ENCODE data around the gene PIP5K1B.
"Not testable (repeated sequence)": the region's sequence is repeated elsewhere in the genome, so short reads cannot be mapped to it uniquely, and the experiment has no call there.

Gene PIP5K1B

DNA sequence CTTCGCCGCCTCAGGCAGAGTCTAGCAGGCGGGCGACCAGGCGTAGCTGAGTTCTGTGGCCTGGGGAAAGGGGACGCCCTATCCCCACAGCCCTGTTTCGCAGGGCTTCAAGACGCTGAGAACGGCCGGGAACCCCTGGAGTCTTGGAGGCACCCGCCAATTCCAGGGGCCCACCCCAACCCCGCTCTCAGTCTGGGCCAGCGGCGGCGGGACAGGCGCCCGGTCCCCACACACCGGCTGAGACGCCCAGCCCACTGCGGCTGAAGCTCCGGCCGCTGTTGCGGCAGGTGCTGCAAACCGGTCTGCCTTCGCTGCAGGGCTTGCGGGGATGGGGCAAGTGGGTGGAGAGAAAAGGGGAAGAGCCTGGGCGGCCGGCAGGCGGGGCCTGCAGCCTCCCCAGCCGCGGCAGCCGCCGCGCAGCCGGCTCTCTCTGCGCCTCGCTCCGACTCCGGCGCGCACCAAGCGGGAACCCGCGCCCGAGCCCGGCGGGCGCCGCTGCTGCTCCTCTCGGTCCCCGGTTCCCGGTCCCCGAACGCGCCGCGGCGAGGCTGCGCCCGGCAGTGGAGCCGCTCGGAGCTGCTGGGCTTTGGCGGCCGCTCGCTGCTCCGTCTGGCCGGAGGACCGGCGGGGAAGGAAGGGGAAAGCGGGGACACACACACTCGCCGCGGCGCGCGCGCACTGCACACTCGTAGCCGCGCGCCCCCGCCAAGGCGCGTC is at the start of gene PIP5K1B:
TSS of gene PIP5K1B (plus strand) at position 427 of the 717 bp plus-strand sequence. CDS start 117,375 bp downstream, outside the sequence.
- DNase-seq (ENCODE audit: low read depth) = no peak

- DNase-seq (ENCODE audit: low read depth) = no peak
Measured at GRCh38 chr9:68664036-68664435, 41.0 kb upstream of the PIP5K1B start.

DNA sequence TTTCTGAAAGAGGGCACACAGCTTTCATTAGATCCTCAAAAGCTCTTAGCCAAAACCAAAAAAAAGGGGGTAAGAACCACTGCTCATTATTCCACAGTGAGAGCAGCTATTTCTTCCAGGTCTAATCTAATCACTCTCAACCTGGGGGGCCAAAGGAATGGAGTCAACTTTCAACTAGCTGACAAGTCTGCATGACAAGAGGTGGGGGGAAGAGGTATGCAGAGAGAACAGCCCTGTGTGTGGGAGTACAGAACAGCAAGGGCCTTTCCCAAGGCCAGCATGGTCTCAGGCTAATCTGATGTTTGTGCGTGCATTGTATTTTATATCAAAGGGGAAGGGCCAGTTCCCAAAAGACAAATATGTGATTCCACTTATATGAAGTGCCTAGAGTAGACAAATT is 36.9 kb upstream of the PIP5K1B start:
- no peak for DNase-seq (ENCODE audit: low read depth)

DNA sequence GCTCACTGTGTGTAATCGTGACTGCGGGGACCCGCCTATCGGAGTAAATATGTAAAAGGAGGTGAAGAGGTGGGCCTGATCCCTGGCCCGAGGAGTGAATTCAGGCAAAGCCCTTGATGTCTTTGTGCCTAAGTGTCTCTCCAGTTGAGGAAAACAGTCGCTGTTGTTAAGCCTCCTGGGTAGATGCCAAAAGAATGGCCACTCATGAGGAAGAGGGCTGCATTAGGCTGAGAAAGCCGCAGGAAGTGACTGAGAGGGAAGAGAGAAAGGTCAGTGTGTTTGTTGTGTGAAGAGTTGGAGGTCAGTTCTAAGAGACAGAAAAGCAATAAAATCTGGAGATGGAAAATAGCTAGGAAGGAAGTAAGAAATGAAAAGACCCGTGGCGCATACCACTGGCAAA is 35.8 kb upstream of the PIP5K1B start:
- DNase-seq (ENCODE audit: low read depth) = no peak

- DNase-seq (ENCODE audit: low read depth) = no peak
Measured at GRCh38 chr9:68672215-68672614, 32.8 kb upstream of the PIP5K1B start.

DNA sequence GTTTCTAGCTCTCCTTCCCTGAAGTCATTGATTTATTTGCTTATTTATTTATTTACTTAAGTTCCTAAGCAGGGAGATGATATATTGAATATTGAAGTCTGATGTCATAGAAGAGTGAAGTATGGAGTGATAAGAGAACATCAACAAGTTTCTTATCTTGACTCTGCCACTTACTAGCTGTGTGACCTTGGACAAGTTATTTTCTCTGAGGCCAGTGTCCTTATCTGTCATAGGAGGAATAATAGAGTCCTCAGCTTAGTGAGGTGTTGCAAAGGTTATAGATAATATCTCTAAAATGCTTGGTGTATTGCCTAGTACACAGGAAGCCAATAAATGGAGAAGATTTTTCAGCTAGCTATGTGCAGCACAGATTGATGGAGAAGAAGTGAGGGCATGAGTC is 32.4 kb upstream of the PIP5K1B start:
- DNase-seq (ENCODE audit: low read depth) = no peak

DNA sequence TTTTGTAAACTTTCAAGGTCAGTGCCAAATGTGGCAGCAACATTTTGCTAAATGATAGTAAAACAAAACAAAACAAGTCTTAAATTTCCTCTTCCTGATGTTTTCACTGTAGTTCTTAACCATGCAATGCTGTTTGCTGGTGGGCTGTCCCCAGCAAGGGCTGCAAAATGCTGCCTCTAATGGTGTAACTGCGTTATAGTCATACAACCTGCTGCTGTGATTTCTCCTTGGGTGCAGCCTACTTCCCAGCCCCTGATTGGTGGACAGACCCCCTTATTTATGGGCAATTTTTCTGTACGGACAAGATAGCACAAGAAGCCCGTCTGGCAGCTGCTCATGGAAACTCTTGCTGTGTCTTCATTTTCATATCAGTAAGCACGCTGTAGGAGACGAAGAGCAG is 26.6 kb upstream of the PIP5K1B start:
- DNase-seq (ENCODE audit: low read depth) = no peak

DNA sequence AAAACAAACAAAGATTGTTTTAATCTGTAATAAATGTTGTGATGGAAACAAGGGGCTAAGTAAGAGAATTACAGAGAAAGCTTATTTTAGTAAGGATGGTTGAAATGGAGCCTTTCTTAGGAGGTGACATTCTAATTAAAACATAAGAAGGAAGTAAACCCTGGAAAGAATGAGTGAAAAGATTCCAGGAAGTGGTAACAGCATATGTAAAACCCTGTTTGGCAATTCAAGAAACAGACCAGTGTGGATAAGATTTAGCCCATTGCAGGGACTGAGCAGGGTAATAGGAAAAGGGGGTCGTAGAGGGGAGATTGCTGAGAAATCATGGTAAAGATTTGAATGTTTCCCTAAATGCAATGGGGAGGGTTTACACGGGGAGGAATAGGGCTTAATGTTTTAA is 21.6 kb upstream of the PIP5K1B start:
- DNase-seq (ENCODE audit: low read depth) = no peak

- no peak for DNase-seq (ENCODE audit: low read depth)
Measured at GRCh38 chr9:68685213-68685612, 19.8 kb upstream of the PIP5K1B start.

DNA sequence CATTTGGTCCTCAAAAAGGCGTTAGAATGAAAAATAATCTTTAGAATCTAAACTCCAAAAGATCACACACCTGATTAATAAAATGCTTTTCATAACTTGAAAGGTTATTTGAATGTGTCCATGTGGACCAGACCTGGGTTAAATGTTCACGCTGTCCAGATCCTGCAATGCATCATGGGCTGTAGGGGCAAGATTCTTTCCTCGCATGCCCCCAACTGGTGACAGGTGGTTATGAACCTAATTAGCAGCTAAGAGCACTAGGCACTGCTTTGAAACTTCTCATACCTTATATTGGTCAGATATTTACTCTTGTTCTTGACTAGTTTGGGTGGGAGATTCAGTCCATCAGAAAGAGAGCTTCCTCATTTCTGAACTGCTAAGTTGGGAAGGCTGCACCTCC is 19.3 kb upstream of the PIP5K1B start:
- no peak for DNase-seq (ENCODE audit: low read depth)

GRCh38 chr9:68690088-68690487 is 15.0 kb upstream of the PIP5K1B start:
- DNase-seq (ENCODE audit: low read depth) = no peak

- no peak for DNase-seq (ENCODE audit: low read depth)
Measured at GRCh38 chr9:68692519-68692918, 12.5 kb upstream of the PIP5K1B start.

DNA sequence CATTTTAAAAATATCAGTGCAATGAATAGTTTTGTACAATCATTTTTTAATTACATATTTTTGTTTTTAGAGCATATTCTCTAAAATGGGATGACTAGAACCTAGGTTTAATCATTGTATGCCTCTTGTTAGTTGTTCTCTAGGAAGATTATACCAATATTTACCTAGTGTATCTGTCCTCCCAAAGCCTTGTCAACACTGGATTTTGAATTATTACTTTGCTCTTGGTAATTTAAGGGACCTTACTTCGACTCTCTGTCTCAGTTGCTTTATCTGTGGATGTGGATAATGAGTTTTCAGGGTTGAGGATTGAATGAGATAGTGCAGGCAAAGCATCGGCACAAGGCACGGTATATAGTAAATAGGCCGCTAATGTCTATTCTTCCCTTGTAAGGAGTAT is 10.9 kb upstream of the PIP5K1B start:
- DNase-seq (ENCODE audit: low read depth) = no peak

GRCh38 chr9:68697851-68698250 is 7.2 kb upstream of the PIP5K1B start:
- no peak for DNase-seq (ENCODE audit: low read depth)

DNA sequence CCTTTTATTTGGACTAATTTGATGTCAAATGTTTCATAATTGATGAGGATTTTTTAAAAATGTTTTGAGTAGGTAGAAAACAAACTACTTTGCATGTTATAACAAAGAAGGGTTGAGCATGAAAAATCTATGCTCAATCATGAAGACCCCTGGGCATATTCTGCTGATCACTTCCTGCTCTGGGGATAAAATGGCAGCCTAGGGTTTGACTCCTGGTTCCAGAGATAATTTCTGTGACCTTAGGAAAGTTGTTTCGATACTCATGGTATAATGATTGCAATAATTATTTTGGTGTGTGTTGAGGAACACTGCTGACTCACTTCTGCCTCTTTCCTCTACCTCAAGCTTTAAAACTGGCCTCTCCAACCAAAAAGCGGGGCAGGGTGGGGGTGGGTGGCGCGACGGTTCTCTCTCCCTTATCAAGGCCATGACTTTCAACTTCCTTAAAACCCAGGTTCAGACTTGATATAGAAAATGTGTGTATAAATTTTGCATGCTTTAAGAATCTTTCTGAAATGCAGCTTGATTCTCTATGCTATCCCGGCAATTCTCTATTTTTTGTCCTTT is 6.0 kb upstream of the PIP5K1B start:
- DNase-seq (ENCODE audit: low read depth) = no peak

DNA sequence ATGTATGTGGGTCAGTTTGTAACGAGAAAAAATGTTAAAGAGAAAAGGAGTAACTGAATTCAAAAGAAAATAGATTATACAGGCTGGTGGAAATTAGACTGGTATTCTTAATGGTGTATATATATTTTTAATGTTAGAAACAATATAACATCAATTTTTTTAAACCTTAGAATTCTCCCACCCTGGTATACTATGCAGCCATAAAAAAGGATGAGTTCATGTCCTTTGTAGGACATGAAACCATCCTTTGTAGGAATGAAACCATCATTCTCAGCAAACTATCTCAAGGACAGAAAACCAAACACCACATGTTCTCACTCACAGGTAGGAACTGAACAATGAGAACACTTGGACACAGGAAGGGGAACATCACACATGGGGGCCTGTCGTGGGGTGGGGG is 5.4 kb upstream of the PIP5K1B start:
- not testable (repeated sequence) for DNase-seq (ENCODE audit: low read depth)

- DNase-seq (ENCODE audit: low read depth) = no peak
Measured at GRCh38 chr9:68702493-68702892, 2.5 kb upstream of the PIP5K1B start.

- no peak for DNase-seq (ENCODE audit: low read depth)
Measured at GRCh38 chr9:68703672-68704071, 1.4 kb upstream of the PIP5K1B start.

DNA sequence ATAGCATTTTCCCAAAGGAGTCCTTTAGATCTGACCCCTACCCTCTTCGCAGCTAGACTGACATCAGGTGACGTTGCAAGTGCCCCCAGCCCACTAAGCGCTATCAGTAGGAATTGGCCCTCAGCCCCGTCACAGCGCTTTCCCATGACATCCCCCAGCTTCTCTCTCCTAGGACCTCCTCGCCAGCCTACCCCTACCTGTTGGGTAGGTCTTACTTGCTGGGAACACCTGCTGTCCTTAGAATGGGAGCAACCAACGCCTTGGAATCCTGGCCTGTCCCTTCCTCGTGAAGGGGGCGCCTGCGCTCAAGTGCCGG is 584 bp upstream of the PIP5K1B start:
- DNase-seq (ENCODE audit: low read depth) = no peak

- DNase-seq (ENCODE audit: low read depth) = no peak
Measured at GRCh38 chr9:68705531-68706362, 707 bp downstream of the PIP5K1B start.

- no peak for DNase-seq (ENCODE audit: low read depth)
Measured at GRCh38 chr9:68706363-68707201, 1.5 kb downstream of the PIP5K1B start.

DNA sequence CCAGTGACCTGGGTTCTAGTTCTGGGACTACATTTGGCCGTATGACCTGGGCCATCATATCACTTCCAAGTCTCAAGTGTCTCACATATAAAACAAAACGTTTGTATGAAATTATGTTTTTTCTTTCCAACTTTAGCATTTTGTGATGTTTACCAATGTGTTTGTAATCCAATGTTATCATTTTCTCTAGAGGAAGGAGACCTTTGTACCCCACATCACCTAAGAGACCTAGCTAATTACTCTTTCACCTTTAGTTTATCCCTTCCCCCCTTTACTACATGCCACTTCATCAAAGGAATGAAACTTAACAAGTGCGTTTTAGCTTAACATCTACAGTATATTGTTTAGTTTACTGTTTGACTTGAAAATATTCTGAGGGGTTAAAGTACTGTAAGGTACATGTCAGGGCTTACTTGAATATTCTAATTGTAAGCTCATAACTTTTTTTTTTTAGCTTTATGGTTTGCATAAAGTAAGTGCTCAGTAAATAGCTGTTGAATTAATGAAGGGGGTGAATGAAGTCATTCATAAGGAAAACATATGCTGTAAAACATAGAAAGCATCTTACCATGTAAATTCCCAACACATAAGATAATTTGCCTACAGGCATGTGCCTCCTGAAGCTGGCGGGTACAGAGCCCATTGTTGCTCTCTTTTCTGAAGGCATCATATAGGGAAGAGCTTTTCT is 2.9 kb downstream of the PIP5K1B start:
- DNase-seq (ENCODE audit: low read depth) = no peak
